ENCODE results near the gene DHX36.

Gene DHX36

GRCh38 chr3:154285221-154285620 is 39.1 kb downstream of the DHX36 start:
- no peak for DNase-seq

- DNase-seq: no peak
These were observed 44.1 kb downstream of the DHX36 start for GRCh38 chr3:154280161-154280560.

GRCh38 chr3:154275965-154276364 is 48.3 kb downstream of the DHX36 start:
- DNase-seq: no peak

DNA sequence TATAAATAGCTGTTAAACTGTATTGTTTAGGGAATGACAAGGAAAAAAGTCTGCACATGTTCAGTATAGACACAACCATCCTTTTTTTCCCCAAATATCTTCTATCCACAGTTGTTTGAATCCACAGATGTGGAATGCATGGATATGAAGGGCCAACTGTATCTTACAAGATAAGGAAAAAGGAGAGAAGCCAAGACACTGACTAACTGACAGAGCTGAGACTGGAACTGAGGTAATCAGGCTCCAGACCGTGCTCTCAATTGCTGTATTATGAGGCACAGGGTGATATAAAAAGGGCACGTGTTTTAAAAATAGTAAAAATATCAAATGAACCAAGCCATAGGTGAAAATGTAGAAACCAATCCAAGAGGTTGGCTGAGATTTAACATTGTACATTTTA is 49.0 kb downstream of the DHX36 start:
- no peak for DNase-seq

- no peak for DNase-seq
These were observed 49.9 kb downstream of the DHX36 start for GRCh38 chr3:154274348-154274747.

- no peak for DNase-seq
These were observed 50.9 kb downstream of the DHX36 start for GRCh38 chr3:154273381-154273780.

DNA sequence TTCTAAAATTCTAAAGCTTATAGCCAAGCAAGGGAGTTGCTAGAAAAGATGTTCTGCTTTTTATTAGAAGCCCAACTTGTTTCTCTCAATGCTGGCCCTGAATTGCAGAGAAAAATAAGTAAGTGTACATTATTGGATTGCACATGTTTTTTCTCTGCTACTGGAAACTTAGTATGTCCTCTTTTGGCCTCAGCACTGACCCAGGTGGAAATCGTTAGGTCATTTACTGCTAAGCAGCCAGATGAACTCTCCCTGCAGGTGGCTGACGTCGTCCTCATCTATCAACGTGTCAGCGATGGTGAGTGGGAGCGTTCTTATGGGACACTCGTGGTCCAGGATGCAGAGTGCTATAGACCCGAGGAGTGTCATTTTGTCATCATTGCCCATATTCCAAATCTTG is 69.8 kb downstream of the DHX36 start:
- DNase-seq: no peak

- peak; percentile 4 for DNase-seq
These were observed 71.3 kb downstream of the DHX36 start for GRCh38 chr3:154252759-154253638.

- DNase-seq: no peak
These were observed 72.7 kb downstream of the DHX36 start for GRCh38 chr3:154251610-154252009.

- no peak for DNase-seq
These were observed 74.0 kb downstream of the DHX36 start for GRCh38 chr3:154250291-154250690.

- DNase-seq: no peak
These were observed 76.4 kb downstream of the DHX36 start for GRCh38 chr3:154247806-154248415.

GRCh38 chr3:154244644-154245043 is 79.6 kb downstream of the DHX36 start:
- DNase-seq: no peak

GRCh38 chr3:154243353-154243752 is 80.9 kb downstream of the DHX36 start:
- DNase-seq: no peak

GRCh38 chr3:154242766-154243165 is 81.5 kb downstream of the DHX36 start:
- DNase-seq: no peak

DNA sequence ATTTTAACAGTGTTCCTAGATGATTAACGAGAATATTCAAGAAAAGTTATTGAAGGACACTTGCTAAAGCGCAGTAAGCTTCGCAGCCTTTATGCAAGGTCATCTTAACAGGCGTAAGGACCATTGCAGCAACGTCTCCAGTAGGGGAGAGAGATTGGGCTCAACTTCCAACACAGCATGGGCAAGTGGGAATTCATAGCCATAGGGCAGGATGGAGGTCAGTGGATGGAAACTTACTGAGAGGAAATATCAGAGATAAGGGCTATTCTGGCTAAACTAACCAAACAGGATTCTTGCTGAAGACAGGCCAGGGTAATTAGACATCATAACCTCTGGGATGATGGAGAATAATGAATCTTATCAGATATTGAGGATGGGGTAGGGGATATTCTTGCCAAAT is 82.8 kb downstream of the DHX36 start:
- no peak for DNase-seq

DNA sequence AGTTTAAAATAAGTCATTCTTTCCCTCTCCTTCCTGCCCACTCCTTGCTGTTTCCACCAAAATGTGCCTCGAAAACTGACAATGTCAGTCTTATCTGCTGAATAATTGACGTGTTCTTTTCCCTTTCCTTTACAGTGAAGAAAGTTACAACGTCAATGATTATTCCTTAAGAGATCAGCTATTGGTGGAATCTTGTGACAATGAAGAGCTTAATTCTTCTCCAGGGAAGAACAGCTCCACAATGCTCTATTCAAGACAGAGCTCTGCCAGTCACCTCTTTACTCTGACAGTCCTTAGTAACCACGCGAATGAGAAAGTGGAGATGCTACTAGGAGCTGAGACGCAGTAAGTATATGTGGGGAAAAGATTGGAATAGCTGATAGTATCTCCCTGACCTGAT is 84.1 kb downstream of the DHX36 start:
- DNase-seq: no peak

DNA sequence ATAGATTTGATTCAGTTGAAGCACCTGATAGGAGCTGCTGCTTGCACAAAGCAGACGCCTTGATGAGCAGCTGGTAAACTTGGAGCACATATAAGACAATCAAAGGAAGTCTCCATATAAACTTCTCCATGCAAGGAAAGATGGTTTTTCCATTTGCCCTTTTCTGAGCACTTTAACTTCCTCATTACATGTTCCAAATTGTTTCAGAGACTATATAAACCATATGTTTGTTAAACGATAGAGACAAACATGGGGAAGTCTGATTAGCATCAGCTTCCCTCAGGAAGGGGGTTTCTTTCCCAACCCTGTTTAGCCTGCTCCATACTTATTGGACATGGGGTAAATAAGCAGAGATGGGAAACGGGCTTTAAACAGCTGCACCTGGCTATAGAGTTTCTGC is 88.0 kb downstream of the DHX36 start:
- DNase-seq: no peak

DNA sequence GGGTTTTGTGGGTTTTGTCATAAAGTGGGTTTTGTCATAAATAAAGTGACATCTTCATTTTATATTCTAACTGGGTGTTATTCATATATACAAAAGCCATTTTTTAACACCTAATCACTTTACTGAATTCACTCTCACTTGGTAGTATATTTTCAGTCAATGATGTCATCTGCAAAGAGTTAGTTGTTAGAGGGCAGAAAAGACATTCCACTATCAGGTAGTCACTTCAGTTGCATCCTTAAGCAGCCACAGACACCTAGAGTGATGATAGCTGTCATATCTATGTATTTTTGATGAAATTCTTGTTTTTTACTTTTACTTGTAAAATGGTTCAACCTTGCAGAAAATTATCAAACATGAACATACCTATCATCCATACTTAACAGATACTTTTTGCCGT is 89.0 kb downstream of the DHX36 start:
- DNase-seq: no peak

GRCh38 chr3:154229217-154229590 is 95.1 kb downstream of the DHX36 start:
- DNase-seq: no peak

- DNase-seq: no peak
These were observed 95.6 kb downstream of the DHX36 start for GRCh38 chr3:154228561-154229216.

- DNase-seq: no peak
These were observed 96.8 kb downstream of the DHX36 start for GRCh38 chr3:154227531-154227930.

GRCh38 chr3:154225536-154225935 is 98.8 kb downstream of the DHX36 start:
- no peak for DNase-seq

- no peak for DNase-seq
These were observed 99.4 kb downstream of the DHX36 start for GRCh38 chr3:154224866-154225265.

GRCh38 chr3:154224366-154224765 is 99.9 kb downstream of the DHX36 start:
- no peak for DNase-seq
